ENCODE measurements around the gene UBE2O.

Gene UBE2O

DNA sequence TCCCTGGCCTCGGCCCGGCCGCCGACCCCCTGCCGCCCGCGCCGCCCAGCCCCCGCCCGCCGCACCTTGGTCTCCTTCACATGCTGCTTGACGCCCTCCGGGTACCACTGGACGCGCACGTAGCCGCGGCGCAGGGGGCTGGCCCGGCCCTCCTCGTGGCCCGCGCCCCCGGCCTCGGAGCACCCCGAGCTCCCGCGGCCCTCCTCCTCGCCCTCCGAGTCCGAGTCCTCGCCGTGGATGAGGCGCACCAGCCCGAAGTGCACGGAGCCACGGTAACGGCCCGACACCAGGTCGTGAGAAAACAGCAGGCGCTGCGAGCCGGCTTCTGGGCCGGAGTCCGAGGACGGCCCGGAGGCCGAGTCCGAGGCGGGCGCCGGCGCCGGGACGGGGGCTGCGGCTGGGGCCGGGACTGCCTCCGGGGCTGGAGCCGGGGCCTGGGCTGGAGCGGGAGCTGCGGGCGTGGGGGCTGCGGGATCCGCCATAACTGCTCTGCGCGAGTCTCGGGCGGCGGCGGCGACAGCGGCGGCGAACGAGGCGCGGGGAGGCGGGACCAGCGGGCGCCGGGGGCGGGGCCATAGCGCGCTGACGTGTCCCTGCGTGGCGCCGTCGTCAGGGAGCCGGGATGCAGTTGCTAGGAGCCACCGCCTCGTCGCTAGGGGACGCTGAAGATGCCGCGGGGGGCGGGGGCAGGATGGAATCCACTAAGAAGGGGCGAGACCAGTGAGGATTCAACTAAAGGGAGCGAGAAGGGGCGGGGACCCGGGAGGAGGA lies at the start of gene UBE2O:
Gene UBE2O (minus strand): TSS at position 493 of the 771 bp plus-strand sequence. CDS start 11 bp downstream, at position 482.
- peak; percentile 59 to 63 for DNase-seq (ENCODE audit: low read depth in 2 of 2)

DNA sequence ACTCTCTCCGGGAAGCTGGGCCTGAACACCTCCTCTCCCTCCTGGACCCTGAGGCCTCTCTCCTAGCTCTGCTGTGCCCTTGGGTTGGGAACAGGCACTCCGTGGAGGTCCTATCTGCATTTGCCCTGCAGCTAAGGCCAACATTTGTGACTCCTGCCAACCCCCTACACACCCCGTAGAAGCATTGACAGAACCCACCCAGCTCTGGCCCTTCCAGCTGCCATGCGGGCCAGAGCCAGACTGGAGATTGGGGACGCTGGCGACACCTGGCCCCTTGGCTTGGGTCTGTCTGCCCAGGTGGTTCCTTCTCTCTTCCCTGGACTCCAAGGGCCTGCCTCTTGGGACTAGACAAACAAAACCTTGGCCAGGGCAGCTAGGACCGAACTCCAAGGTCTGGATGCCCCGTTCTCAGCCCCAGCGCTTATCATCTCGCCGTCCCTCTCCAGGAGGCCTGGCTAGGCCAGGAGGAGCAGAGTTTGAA lies 48.9 kb upstream of the UBE2O start:
- no peak for DNase-seq (ENCODE audit: low read depth in 2 of 2)

DNA sequence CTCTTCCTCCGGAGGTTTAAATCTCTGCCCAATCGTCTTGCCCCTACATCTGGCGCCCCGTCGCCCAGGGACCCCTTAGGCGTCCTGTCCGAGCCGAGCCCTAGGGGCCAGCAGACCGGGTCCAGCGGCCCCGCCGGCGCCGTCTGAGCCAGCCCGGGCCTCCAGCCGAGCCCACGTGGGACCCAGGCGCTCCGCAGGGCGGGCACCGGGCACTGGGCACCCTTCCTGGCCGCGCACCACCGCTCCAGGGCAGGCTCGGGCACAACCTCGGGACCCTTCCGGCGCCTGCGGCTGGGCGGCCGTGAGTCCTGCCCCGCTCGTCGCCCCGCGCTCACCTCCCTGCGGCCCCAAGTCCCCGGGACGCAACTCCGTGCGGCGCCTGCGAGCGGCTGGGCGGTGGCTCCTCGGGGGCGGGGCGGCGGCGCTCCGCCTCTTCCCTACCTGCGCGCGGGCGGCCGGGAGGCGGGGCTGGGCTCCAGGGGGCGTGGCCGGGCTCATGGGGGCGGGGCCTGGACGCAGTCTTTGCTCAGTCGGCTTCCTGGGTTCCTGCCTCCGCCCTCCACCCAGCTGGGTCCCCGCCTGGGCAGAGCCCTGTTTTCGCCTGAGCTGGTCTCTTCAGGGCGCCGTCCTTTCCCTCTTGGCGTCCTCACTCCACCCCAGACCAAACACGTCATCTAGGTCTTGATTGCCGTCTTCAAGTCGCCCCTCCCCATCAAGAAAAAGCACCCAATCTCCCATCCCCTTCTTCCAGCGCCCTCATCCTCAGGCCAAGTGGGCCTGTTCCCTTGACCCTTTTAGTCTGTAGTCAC lies 48.3 kb upstream of the UBE2O start, which contains the start of gene RHBDF2:
Gene RHBDF2 (minus strand): TSS at position 406 of the 809 bp plus-strand sequence. CDS start 19,899 bp downstream, outside the sequence.
- no peak for DNase-seq (ENCODE audit: low read depth in 2 of 2)

DNA sequence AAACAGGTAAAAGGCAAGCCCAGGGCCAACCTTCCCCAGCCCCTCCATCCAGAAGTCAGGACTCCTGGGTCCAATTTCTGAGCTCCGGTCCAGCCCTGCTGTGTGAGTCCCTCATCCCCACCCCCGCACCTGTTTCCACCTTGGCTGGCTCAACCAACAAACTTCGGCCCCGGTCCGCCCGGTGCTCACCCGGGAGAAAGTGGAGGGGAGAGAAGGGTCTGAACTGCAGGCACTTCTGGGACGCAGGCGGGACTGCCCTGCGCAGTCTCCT lies 47.7 kb upstream of the UBE2O start:
- DNase-seq (ENCODE audit: low read depth in 2 of 2): no peak

DNA sequence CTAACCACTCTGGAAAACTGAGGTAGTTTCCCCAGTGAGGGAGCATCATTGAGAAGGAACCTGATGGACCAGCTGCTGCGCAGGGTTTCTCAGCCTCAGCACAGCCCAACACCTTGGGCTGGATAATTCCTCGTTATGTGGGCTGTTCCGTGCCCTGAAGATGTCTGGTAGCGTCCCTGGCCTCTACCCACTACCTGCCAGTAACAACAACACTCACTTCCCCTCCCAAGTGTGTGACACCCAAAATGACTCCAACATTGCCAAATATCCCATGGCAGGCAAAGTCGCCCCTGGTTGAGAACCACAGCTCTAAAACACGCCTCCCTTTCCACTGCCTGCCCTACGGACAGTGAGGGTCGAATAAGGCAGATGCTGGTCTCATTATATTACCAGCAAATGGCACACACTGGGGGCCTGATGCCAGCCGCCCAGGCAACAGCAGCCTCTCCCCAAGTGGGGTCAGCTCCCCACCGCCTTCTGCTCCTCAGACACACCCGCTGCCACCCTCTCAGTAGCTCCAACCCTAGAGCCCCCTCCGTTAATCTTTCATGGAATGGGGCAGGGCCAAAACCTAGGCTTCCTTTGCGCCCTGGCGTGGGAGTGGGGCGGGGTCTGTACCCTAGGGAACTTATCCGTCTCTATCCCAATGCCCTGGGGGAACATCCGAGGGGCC lies 47.3 kb upstream of the UBE2O start:
- DNase-seq (ENCODE audit: low read depth in 2 of 2): no peak

DNA sequence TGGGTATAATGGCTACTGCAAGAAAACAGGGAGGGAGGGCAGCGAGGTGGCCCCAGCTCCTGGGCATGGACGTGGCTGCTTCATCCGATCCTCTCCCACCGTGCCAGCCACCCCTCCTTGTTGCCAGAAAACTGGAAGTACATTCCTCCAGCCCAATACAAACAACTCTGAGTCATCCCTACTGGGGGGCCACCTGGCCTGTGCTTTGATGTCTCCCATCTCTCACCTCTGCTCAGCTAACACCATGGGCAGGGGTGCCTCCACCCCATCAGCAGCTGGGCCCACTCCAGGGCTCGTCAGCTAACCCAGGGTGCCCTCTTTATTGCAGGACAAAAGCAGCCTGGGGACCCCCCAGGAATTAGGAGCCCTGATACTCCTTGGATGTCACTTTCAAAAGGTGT lies 46.3 kb upstream of the UBE2O start:
- DNase-seq (ENCODE audit: low read depth in 2 of 2): no peak

DNA sequence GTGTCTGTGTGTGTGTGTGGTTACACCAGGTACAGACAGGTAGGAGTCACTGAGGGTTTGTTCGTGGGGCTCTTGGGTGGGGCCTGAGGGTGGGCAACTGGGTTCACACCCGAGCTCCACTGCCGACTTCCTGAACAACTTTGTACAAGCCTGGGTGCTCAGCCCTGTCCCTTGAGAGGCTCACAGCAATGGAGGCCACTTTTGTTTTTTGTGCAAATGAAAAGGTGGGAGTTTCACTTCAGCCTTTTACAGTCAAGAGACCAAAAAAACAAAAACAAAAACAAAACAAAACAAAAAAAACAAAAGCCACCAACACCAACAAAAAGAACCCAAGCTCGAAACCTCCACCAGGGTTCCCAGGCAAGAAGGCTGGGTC lies 45.9 kb upstream of the UBE2O start:
- DNase-seq (ENCODE audit: low read depth in 2 of 2): no peak

DNA sequence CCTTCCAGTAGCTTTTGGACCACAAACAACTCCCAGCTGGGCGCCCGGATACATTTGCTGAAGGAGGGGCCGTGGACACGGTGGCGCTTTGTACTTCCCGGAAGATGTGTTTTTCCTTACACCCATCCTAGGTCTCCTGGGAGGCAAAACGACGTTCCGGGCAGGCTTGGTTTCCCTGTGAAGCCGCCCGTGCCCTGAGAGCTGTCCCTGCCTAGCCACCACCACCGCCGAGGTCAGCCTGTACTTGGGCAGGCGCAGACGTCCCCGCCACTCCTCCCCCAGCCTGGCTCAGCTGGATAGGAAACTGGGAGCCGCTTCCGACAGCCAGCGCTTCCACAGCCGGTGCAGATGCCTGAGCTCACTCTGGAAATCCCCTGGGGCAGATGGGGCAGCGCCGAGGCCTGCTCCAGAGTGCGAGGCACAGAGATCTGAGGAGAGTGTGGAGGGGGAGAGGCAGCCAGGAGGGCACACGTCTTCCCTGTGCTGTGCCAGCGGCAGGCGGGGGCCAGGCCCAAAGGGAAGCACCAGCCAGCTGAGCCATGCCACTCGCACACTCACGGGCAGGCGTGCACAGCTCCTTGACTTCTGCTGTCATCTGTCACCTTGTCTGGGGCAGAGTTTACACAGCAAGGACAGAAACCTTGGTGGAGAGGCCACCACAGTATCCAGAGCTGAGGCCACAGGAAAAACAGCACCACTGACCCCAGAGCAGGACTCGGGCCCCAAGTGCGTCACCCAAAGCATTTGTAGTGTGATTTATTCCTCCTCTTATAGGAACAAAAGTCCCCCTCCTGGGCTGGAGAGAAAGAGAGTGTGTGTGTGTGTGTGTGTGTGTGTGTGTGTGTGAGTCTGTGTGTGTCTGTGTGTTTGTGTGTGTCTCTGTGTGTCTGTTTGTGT lies 45.3 kb upstream of the UBE2O start:
- peak in 1 of 2 experiments; percentile 49 for DNase-seq (ENCODE audit: low read depth in 2 of 2)

DNA sequence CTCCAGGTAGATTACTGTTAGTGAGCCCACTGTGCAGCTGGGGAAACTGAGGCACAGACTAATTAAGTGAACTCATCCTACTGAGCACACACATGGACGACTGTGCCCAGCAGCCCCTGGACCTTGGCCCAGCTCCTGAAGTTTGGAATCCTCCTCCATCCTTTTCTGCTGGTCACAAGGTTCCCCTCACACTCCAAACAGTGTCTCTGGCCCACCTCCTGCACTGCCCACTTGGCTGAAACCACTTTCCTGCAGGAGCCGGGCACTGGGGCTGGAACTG lies 44.7 kb upstream of the UBE2O start:
- DNase-seq (ENCODE audit: low read depth in 2 of 2): no peak

DNA sequence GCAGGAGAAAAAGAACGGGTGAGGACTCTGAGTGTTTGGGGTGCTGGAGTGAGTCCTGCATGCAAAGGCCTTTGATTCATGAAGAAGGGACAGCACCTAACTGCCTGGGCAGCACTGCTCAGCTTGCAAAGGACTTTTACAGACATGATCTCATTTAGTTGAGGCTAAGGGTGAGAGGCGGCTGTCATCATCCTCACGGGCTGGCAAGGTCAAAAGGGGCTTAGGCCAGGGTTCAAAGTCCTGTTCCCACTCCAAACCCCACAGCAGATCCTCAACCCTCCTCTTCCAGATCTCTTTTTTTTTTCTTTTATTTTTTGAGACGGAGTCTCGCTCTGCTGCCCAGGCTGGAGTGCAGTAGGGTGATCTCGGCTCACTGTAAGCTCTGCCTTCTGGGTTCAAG lies 43.5 kb upstream of the UBE2O start:
- no peak for DNase-seq (ENCODE audit: low read depth in 2 of 2)

DNA sequence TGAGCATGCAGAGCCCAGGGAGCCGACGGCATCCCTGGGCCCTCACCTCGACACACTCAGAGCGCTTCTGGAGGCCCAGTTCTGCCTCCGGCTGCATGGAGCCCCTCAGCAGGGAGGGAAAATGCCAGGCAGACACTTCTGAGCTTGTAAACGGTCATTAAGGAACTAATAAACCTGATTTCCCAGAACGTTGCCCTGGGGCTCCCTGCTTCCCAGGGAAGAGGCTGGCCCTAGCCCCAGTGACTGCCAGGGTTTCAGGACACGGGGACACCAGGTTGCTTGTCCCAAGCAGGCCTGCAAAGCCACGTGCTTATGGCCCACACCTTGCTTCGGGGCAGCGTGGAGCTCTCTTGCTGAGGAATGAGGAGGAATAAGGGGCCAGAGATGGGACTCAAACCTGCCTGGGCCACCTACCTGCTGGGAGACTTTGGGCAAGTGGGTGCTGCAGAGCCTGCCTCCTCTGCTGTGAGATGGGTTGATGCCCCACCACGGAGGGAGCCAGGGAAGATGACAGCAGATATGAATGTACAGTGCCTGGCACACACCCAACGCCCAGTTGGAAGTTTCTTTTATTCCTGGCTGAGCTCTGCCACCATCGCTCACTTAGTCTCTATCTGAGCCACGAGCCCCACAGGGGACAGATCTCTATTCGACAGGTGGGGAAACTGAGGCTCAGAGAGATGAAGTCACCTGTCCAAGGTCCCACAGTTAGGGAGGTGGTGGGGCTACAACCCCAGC lies 42.9 kb upstream of the UBE2O start:
- DNase-seq (ENCODE audit: low read depth in 2 of 2): no peak

DNA sequence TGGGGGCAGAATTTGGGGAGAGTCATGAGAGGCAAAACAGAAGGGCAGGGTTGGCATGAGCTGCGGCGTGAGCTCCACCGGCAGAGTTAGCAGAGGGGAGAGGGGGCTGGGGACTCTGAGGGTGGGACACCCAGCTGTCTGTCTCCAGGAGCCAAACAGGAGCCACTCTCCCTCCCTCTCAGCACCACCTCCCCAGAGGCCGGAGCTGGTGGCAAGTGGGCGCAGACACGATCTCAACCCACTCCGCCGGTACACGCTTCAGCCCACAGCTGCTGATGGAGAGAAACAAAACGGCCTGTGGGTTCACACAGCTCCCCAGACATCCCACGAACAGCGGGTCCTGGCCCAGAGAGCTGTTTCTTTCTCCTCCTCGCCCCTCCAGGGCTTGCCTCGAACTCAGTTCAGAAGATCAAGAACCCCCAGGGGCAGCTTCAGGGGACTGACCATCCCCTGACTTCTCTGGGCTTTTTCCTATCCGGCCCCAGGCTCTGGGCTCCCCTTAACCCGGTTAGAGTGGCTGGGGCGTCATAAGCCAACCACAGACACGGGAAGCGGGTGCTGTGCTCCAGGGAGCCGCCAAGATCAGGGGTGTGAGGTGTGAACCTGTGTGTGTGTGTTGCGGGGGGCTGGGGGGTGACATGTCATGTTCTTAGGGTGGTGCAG lies 40.7 kb upstream of the UBE2O start:
- DNase-seq (ENCODE audit: low read depth in 2 of 2): no peak

DNA sequence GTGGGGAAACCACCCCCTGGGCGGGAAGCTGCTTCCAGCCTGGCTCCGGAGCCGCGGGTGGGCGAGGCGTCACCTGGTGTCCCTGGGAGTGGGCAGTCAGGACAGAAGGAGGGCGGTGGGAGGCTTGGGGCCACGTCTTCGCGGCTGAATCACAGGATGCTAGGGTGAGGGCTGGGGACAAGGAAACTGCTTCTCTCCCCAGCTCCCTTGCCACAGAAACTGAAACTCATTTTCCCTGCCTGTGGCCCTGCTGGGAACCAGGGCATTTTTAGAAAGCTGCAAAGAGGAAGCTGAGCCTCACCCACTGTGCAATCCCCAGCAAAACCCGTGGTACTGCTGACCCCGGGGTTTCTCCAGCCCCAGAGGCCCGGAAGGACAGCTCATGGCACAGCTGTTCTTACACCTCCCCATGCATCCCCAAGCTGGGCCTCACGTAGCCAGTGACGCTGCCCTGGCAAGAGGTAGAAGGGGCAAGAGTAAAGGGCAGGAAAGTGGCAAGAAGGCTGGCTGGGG lies 40.1 kb upstream of the UBE2O start:
- DNase-seq (ENCODE audit: low read depth in 2 of 2): no peak

DNA sequence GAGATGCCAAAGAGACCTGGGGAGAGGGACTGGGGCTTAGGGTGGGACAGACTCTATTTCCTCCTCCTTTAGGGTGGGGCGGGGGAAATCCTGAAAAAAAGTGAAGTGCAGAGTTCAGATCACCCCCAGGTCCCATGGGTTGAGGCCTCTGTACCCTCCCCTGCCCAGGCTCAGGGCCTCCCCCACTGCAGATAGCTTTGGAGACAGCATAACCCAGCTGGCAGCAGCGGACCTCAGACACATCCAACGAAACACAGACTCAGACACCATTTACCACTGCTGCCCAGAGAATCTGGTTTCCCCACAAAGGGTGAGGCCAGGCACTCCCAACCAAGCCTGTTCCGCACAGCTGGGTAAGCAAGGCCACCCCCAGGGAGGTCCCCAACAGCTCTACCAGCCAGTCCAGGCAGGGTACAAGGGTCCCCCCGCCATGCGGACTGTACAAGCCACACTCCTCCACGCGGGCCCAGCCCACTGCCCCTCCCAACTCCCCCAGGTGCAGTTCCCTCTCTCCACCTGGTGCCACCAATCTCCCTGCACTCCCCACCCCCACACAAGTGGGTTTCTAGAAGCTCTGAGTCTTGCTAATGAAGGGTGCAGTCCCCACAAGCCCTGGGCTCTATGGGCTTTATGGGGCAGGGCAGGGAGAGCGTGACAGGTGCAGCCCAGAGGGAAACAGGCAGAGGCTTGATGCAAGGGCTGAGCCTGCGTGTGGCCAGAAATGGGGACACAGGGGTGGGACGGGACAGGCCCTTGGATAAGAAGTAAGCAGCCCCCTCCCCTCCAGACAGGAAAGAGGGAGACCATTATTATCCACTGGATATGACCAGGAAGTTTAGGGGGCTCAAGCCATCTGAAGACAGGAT lies 39.4 kb upstream of the UBE2O start:
- no peak for DNase-seq (ENCODE audit: low read depth in 2 of 2)

DNA sequence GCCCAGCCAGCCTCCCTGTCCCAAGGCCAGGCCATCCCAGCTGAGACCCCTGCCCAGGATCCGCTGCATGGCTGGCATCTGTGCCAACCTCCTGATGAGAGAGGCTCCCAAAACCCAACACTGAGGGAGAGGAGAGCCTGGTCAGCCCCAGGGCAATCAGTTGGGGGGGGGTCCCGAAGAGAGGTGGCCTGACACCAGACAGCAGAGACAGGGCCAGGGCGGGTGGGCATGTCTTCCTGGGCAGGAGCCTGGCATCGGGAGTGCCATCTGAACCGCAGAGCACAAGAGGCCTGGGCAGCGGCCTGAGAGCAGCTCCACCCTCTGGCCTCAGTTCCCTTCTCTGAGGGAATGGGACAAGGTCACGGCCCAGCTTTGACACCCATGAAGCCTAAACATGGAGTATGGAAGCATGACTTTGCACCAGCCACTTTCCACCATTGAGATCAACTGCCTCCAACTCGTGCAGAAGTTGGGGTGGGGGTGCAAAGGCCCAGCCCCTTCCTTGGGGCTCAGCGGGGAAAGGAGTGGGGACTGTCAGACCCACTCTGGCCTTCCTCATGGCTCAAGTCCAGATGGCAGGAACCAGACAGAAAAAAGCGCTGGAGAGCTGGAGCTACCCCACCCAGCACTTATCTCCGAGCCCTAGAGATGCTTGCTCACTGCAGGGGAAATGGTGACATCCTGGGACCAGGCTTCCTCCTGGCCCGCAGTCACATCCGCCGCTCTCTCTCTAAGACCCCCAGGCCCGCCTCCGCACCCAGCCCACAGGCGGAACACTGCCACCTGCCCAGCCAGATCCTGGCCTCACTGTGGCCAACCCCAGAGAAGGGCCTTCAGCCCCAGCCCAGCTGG lies 38.5 kb upstream of the UBE2O start:
- DNase-seq (ENCODE audit: low read depth in 2 of 2): no peak

DNA sequence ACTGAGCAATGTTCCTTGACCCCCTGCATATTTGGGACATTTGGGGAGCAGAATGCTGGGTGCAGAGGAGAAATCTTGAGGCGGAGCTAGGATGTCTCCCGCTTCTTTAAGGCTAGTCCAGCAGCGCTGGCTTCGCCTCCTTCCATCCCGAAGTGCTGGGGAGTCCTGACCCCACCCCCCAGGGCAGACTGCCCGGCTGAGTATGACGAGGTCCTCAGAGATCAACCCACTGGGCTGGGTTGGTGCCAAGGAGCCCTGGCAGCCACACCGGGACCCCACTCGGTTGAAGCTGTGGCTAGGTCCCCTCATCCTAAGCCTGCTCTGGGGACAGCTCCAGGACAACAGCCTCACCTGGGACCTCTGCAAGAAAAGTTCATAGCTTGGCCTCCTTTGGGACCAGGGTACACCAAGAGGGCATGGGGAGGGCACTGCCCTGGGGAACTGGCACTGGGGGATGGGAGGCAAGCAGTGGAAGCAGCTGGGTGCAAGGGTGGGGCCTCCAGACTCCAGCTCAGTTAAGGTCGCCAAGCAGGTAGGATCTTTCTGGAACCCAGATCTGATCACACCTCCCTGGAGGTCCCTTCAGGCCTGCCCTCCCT lies 37.3 kb upstream of the UBE2O start:
- DNase-seq (ENCODE audit: low read depth in 2 of 2): no peak

DNA sequence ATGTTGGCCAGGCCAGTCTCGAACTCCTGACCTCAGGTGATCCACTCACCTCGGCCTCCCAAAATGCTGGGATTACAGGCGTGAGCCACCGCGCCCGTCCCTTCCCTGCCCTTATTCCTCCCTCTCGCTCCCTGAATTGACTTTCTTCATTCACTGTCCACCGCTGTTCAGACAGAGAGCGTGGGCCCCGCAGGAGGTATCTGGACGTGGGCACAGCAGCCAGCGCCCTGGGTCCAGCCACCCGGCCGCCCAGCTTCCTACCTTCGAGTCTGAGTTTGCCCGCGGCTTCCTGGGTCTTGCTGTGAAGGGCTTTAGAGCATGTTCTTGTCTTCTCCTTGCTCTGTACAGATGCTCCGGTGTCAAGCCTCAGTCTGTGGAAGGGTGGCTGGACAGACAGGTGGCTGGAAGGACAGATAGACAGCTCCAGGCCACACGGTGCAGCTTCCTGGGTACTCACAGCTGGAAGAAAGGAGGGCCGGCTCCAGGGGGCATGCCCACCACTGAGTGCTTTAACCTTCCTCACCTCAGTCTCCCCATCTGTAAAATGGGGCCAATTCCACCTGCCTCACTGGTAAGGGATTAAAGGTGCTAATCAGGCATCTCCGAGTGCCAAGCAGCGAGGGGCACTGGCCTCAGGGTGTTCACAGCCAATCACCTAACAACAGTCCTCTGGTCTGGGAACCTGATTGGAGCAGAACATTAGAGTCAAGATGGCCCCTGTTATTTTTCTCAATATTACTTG lies 34.7 kb upstream of the UBE2O start:
- no peak for DNase-seq (ENCODE audit: low read depth in 2 of 2)
